ENCODE measurements around the gene SLC10A7. TPM values are rescaled to one million over a fixed set of nuclear protein-coding genes. Genes with fewer than 3 reads are reported as not detected.

Gene SLC10A7
- total and polyA plus RNA-seq, 8 donors, result 1.8 to 36.0 (median 10.4) TPM

DNA sequence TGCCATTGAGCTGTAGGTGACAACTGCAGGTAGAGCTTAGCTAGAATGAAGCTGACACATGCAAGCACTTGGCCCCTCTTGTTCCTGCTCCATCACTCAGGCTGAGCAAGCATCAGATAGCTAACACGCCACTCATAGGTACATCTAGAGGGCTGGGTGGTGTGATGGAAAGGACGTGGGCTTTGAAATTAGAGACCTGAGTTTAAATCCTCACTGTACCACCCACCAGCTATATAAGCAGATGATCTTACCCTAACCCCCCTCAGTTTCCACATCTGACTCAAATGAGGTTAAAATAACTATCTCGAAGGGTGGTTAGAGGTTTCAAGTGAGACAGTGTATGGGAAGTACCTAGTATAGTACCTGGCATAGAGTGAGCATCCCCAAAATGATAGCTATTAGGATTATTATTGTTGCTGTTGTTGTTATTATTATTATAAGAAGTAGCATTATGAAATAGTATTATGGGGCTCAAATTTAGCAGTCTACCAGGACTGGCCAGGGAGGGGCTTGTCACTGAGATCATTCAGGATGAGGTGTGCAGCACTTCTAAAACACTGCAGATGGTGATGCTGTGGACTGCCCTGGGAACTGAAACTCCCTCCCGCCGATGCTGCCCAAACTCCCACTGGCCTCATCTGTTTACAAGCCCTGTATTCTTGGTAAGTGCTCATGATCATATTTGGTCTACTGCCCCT, 248.4 kb downstream of the SLC10A7 start:
- intact Hi-C loops (cut with DNase I; ENCODE audit: low total_unique reads), result no loop called here
- Histone ChIP-seq H3K36me3 (peaks cover 0 to 8% (median 0%) of the 10 kb centered on the region in 4 donors), H3K27me3 (no peaks in the 10 kb centered on the region), H3K27ac (no peak overlapping the region), H3K9me3 (no peaks in the 10 kb centered on the region), H3K4me3 (no peak overlapping the region), H3K4me1 (peaks cover 0 to 15% (median 0%) of the 10 kb centered on the region in 4 donors)
- DNase-seq, result no peak
- TF ChIP-seq POLR2A (IDR thresholded peaks at IDR 0.05) (no peak), POLR2AphosphoS5 (IDR thresholded peaks at IDR 0.05) (no peak), EP300 (IDR thresholded peaks at IDR 0.05) (no peak)
- TF ChIP-seq, protein P1, sequence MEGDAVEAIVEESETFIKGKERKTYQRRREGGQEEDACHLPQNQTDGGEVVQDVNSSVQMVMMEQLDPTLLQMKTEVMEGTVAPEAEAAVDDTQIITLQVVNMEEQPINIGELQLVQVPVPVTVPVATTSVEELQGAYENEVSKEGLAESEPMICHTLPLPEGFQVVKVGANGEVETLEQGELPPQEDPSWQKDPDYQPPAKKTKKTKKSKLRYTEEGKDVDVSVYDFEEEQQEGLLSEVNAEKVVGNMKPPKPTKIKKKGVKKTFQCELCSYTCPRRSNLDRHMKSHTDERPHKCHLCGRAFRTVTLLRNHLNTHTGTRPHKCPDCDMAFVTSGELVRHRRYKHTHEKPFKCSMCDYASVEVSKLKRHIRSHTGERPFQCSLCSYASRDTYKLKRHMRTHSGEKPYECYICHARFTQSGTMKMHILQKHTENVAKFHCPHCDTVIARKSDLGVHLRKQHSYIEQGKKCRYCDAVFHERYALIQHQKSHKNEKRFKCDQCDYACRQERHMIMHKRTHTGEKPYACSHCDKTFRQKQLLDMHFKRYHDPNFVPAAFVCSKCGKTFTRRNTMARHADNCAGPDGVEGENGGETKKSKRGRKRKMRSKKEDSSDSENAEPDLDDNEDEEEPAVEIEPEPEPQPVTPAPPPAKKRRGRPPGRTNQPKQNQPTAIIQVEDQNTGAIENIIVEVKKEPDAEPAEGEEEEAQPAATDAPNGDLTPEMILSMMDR (IDR thresholded peaks at IDR 0.05), result no peak
- 90 to 95% (median 91%) methylated on average over 5 of the region's 5 CpGs for WGBS, 5 donors

DNA sequence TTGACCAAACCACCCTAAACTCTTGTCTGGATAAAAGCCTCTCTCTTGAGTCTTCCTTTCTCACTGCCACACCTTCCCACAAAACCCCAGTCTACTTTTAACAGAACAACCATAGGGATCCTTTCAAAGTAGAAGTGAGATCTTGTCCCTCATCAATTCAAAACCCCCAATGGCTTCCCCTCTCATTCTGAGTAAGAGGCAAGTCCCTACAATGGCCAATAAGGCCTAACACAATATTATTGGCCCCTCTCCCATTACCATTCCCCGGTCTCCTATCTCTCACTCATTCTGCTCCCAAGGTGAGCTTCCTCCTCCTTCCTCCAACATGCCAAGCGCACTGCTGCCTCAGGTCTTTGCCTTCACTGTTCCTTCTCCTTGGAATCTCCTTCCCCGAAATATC, 250.3 kb downstream of the SLC10A7 start:
- Histone ChIP-seq H3K27me3 (no peaks in the 10 kb centered on the region), H3K9me3 (no peaks in the 10 kb centered on the region), H3K4me3 (no peak overlapping the region), H3K4me1 (peaks cover 0 to 11% (median 0%) of the 10 kb centered on the region in 4 donors), H3K36me3 (peaks cover 0 to 8% (median 0%) of the 10 kb centered on the region in 4 donors), H3K27ac (no peak overlapping the region)
- intact Hi-C loops (cut with DNase I; ENCODE audit: low total_unique reads), result no loop called here
- 88 to 95% (median 90%) methylated on average over 3 of the region's 3 CpGs for WGBS, 5 donors
- no peak for DNase-seq
- no peak for TF ChIP-seq POLR2AphosphoS5 (IDR thresholded peaks at IDR 0.05)
- TF ChIP-seq POLR2A (IDR thresholded peaks at IDR 0.05), result no peak
- no peak for TF ChIP-seq EP300 (IDR thresholded peaks at IDR 0.05)
- TF ChIP-seq, protein P1 (IDR thresholded peaks at IDR 0.05), result no peak

DNA sequence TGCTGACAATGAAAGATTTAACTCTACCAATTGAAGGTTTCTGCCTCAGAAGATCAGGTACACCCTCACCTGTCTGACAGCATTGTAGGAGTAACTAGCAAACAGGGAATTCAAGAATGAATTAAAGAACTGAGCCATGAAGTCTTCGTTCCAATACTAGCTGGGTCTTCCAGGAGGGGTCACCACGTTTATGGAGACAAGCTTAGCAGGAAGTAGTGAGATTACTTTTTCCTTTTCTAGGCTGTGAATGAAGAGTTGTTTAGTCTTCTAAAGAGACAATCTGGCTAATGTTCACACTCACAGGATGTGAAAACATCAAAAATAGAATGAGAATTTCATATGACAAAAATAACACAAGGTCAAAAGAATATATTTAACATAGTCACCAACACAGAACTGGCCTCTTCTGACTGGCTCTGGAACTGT, 252.5 kb downstream of the SLC10A7 start:
- intact Hi-C loops (cut with DNase I; ENCODE audit: low total_unique reads), result no loop called here
- no peak overlapping the region for H3K4me3 ChIP-seq
- H3K4me1 ChIP-seq, result no peaks in the 10 kb centered on the region
- no peaks in the 10 kb centered on the region for H3K27me3 ChIP-seq
- no peak overlapping the region for H3K27ac ChIP-seq
- H3K36me3 ChIP-seq, result peaks cover 0 to 8% (median 0%) of the 10 kb centered on the region in 4 donors
- WGBS, 5 donors, result 70 to 79% (median 72%) methylated on average over 2 of the region's 2 CpGs
- H3K9me3 ChIP-seq, result no peaks in the 10 kb centered on the region
- TF ChIP-seq POLR2AphosphoS5 (IDR thresholded peaks at IDR 0.05) (no peak), EP300 (IDR thresholded peaks at IDR 0.05) (no peak), POLR2A (IDR thresholded peaks at IDR 0.05) (no peak)
- TF ChIP-seq, protein P1 (IDR thresholded peaks at IDR 0.05), result no peak
- no peak for DNase-seq

DNA sequence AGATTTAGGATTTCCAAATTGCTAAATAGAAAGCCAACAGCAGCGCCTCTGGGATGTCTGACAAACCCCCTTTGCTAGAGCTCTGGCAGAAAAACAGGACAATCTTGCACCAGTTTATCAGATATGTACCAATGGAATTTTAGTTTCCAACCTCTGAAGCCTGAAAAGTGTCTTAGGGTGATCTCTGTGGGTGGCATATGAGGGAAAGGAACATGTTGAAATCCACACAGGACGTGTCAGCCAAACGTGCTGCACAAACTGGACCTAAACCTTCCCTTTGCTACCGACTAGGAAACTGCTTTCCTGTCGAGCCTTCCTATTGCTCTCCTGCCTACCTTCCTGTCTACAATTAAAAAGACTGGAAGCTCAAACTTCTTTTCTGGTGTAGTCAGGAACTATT, 253.9 kb downstream of the SLC10A7 start:
- Histone ChIP-seq H3K4me1 (no peaks in the 10 kb centered on the region), H3K4me3 (no peak overlapping the region), H3K9me3 (no peaks in the 10 kb centered on the region), H3K27me3 (no peaks in the 10 kb centered on the region), H3K27ac (no peak overlapping the region), H3K36me3 (peaks cover 0 to 8% (median 0%) of the 10 kb centered on the region in 4 donors)
- no peak for TF ChIP-seq EP300 (IDR thresholded peaks at IDR 0.05)
- TF ChIP-seq POLR2AphosphoS5 (IDR thresholded peaks at IDR 0.05), result no peak
- TF ChIP-seq, protein P1 (IDR thresholded peaks at IDR 0.05), result no peak
- TF ChIP-seq POLR2A (IDR thresholded peaks at IDR 0.05), result no peak
- 69 to 86% (median 77%) methylated on average over 5 of the region's 5 CpGs for WGBS, 5 donors
- intact Hi-C loops (cut with DNase I; ENCODE audit: low total_unique reads), result no loop called here
- no peak for DNase-seq
